IMR-90 (cell line): Measurements from ENCODE around the gene GALNT14. TPM values are rescaled to one million over a fixed set of nuclear protein-coding genes. Genes with fewer than 3 reads are reported as not detected.

ENCODE experiments used
- ATAC-seq: fragments of 200-7000 bp; cut with Tn5 transposase; 2 replicates; pipeline ENCODE4 v1.9.1; 2020; ENCODE audit warnings: low read depth, mild to moderate bottlenecking, moderate library complexity
- BruUV-seq: library from RNA; stranded (reverse); fragments of 400-500 nt; replicated peaks from 2 replicates; lab custom pipeline; 2021; lab: Mats Ljungman, UMichigan
- CTCF ChIA-PET: fragments of 300-600 bp; formaldehyde crosslinking; extraction: SDS; loops from one replicate; lab custom pipeline; 2021; ENCODE audit warnings: antibody characterized with exemption; lab: Yijun Ruan, JAX
- POLR2A ChIA-PET: fragments of 300-600 bp; sonication (Branson Sonifier 250); formaldehyde crosslinking; loops from one replicate; lab custom pipeline; 2022; ENCODE audit warnings: antibody characterized with exemption; ENCODE audit not compliant: unreplicated experiment; lab: Charles Lee
- DNase-seq: peaks from one replicate; pipeline ENCODE4 v3.0.0; 2013
- H2AFZ ChIP-seq: replicated peaks from 2 replicates; pipeline ENCODE3; 2013; ENCODE audit warnings: low read length, mild to moderate bottlenecking; ENCODE audit not compliant: poor library complexity
- H2AK5ac ChIP-seq: 2 replicates; pipeline ENCODE4 v1.6.1; 2013; ENCODE audit warnings: low read depth, low read length, inconsistent platforms
- H2AK9ac ChIP-seq: replicated peaks from 2 replicates; pipeline ENCODE3; 2013; ENCODE audit warnings: mild to moderate bottlenecking, low read depth, low read length, moderate library complexity; ENCODE audit not compliant: poor library complexity
- H2BK120ac ChIP-seq: 2 replicates; pipeline ENCODE4 v1.6.1; 2013; ENCODE audit warnings: low read depth, low read length, inconsistent platforms
- H2BK15ac ChIP-seq: 3 replicates; pipeline ENCODE4 v1.6.1; 2013; ENCODE audit warnings: low read depth, low read length, inconsistent platforms
- H2BK20ac ChIP-seq: 2 replicates; pipeline ENCODE4 v1.6.1; 2013; ENCODE audit warnings: low read depth, mild to moderate bottlenecking, inconsistent platforms, low read length, moderate library complexity
- H2BK5ac ChIP-seq: 2 replicates; pipeline ENCODE4 v1.6.1; 2013; ENCODE audit warnings: mild to moderate bottlenecking, low read depth, low read length, inconsistent platforms; ENCODE audit not compliant: poor library complexity, severe bottlenecking
- H3K14ac ChIP-seq: replicated peaks from 2 replicates; pipeline ENCODE4 v1.6.1; 2013; ENCODE audit warnings: low read depth, low read length, inconsistent platforms
- H3K18ac ChIP-seq: 2 replicates; pipeline ENCODE4 v1.6.1; 2013; ENCODE audit warnings: low read depth, low read length, control low read depth
- H3K23ac ChIP-seq: 2 replicates; pipeline ENCODE4 v1.6.1; 2013; ENCODE audit warnings: low read depth, low read length, inconsistent platforms
- H3K27ac ChIP-seq: 2 replicates; pipeline ENCODE4 v1.5.1; 2013; ENCODE audit warnings: mild to moderate bottlenecking, control low read depth, low read length; ENCODE audit not compliant: insufficient read depth
- H3K27me3 ChIP-seq: 2 replicates; pipeline ENCODE4 v1.6.1; 2013; ENCODE audit warnings: low read length; ENCODE audit not compliant: control insufficient read depth, insufficient read depth
- H3K36me3 ChIP-seq: 2 replicates; pipeline ENCODE4 v1.6.1; 2013; ENCODE audit warnings: low read length, mixed read lengths; ENCODE audit not compliant: control insufficient read depth, insufficient read depth
- H3K4ac ChIP-seq: 2 replicates; pipeline ENCODE4 v1.6.1; 2013; ENCODE audit warnings: low read depth, low read length, inconsistent platforms
- H3K4me1 ChIP-seq: 2 replicates; pipeline ENCODE4 v1.6.1; 2013; ENCODE audit warnings: low read length, mixed read lengths; ENCODE audit not compliant: control insufficient read depth, insufficient read depth
- H3K4me2 ChIP-seq: 2 replicates; pipeline ENCODE4 v1.6.1; 2013; ENCODE audit warnings: low read depth, mild to moderate bottlenecking, control low read depth, low read length, moderate library complexity
- H3K4me3 ChIP-seq: 2 replicates; pipeline ENCODE4 v1.5.1; 2013; ENCODE audit warnings: low read depth, mild to moderate bottlenecking, control low read depth, low read length, moderate library complexity; ENCODE audit not compliant: insufficient read depth
- H3K56ac ChIP-seq: 2 replicates; pipeline ENCODE4 v1.6.1; 2013; ENCODE audit warnings: low read length, inconsistent platforms; ENCODE audit not compliant: insufficient read depth; ENCODE audit errors: extremely low read depth
- H3K79me1 ChIP-seq, 2 experiments: 2 replicates each; pipeline ENCODE4 v1.6.1; 2013; ENCODE audit warnings: low read length in 2 of 2, inconsistent platforms in 1 of 2, low read depth in 1 of 2
- H3K9ac ChIP-seq: 2 replicates; pipeline ENCODE4 v1.6.1; 2013; ENCODE audit warnings: low read depth, low read length, control low read depth
- H3K9me1 ChIP-seq: 2 replicates; pipeline ENCODE4 v1.6.1; 2013; ENCODE audit warnings: low read length, inconsistent platforms; ENCODE audit not compliant: insufficient read depth
- H3K9me3 ChIP-seq: 2 replicates; pipeline ENCODE4 v1.6.1; 2013; ENCODE audit warnings: low read length; ENCODE audit not compliant: control insufficient read depth, insufficient read depth
- H4K20me1 ChIP-seq: 2 replicates; pipeline ENCODE4 v1.6.1; 2013; ENCODE audit warnings: low read length, inconsistent platforms; ENCODE audit not compliant: insufficient read depth
- H4K5ac ChIP-seq: 2 replicates; pipeline ENCODE4 v1.6.1; 2013; ENCODE audit warnings: mild to moderate bottlenecking, low read depth, low read length, control low read depth
- H4K8ac ChIP-seq, 2 experiments: 2 replicates each; pipeline ENCODE4 v1.6.1; 2013; ENCODE audit warnings: low read depth in 2 of 2, low read length in 2 of 2, control low read depth in 1 of 2, inconsistent platforms in 1 of 2
- H4K91ac ChIP-seq: 2 replicates; pipeline ENCODE4 v1.6.1; 2013; ENCODE audit warnings: low read depth, low read length, inconsistent platforms; ENCODE audit not compliant: insufficient read depth
- MAFK ChIP-seq: IDR thresholded peaks from 2 replicates; pipeline ENCODE4 v1.6.1; 2012; ENCODE audit warnings: low read depth, low read length, improper control_type of control experiment
- MAZ ChIP-seq: IDR thresholded peaks from 2 replicates; pipeline ENCODE4 v1.6.1; 2012; ENCODE audit warnings: low read depth, mild to moderate bottlenecking, low read length, improper control_type of control experiment, moderate library complexity, borderline replicate concordance
- MXI1 ChIP-seq: IDR thresholded peaks from 2 replicates; pipeline ENCODE4 v1.6.1; 2012; ENCODE audit warnings: low read depth, mild to moderate bottlenecking, low read length, moderate library complexity, borderline replicate concordance
- POLR2A ChIP-seq: IDR thresholded peaks from 2 replicates; pipeline ENCODE4 v1.6.1; 2012; ENCODE audit warnings: mild to moderate bottlenecking, low read depth, low read length
- RAD21 ChIP-seq: IDR thresholded peaks from 2 replicates; pipeline ENCODE4 v1.6.1; 2012; ENCODE audit warnings: low read length, improper control_type of control experiment
- RCOR1 ChIP-seq: IDR thresholded peaks from 2 replicates; pipeline ENCODE4 v1.6.1; 2012; ENCODE audit warnings: mild to moderate bottlenecking, low read length, improper control_type of control experiment; ENCODE audit not compliant: insufficient replicate concordance
- SMC3 ChIP-seq: fragments of 150-350 bp; IDR thresholded peaks from 2 replicates; pipeline ENCODE4 v1.6.1; 2016; ENCODE audit warnings: low read depth, mild to moderate bottlenecking, antibody characterized with exemption, low read length, moderate library complexity
- WGBS, 2 experiments: methylation state at CpG; one replicate each; pipeline versions ENCODE4 v1.1.5 to v1.1.7; 2013; ENCODE audit warnings: missing lambda C conversion rate in 2 of 2; ENCODE audit not compliant: insufficient read length in 1 of 2; ENCODE audit errors: extremely low coverage in 2 of 2; 5-methylcytosine and 5-hydroxymethylcytosine counted together
- dilution Hi-C: fragments of 300-500 bp; cut with HindIII; formaldehyde crosslinking; loops from one replicate; pipeline ENCODE4 v1.14.3; 2018; ENCODE audit warnings: low sequenced_read_pairs; ENCODE audit not compliant: unreplicated experiment
- in situ Hi-C: fragments of 300-500 bp; cut with MboI; formaldehyde crosslinking; loops from 3 replicates; pipeline ENCODE4 v1.14.3; 2019; ENCODE audit warnings: low sequenced_read_pairs, inconsistent platforms, mixed read lengths
- intact Hi-C: fragments of 100-400 bp; cut with micrococcal nuclease; formaldehyde crosslinking; loops from 2 replicates; pipeline ENCODE4 v1.10.0; 2022
- polyA plus RNA-seq, 3 experiments: library from polyadenylated mRNA; depleted of rRNA; stranded (reverse); fragments of >200 nt; gene quantifications; 2 replicates each; pipeline ENCODE4 v1.2.3, GENCODE V29; 2012; ENCODE audit warnings: low replicate concordance in 1 of 3
- total RNA-seq: library from RNA; depleted of rRNA; stranded (reverse); fragments of >200 nt; gene quantifications from 2 replicates; pipeline ENCODE4 v1.2.3, GENCODE V29; 2012

Gene GALNT14
- total and polyA plus RNA-seq, 2 of the 4 experiments (the other 2 are of a cell fraction) = 0.15 to 0.18 TPM

GRCh38 chr2:31168291-31168690 is 30.1 kb upstream of the GALNT14 start:
- Histone ChIP-seq H2AK5ac (no peak overlapping the region), H2AFZ (no peak overlapping the region), H4K91ac (no peak overlapping the region), H2AK9ac (no peak overlapping the region), H3K4ac (no peak overlapping the region), H4K20me1 (no peaks in the 10 kb centered on the region), H2BK20ac (no peak overlapping the region), H3K23ac (no peak overlapping the region), H2BK5ac (no peak overlapping the region), H3K56ac (no peak overlapping the region), H3K9me3 (no peaks in the 10 kb centered on the region), H3K4me1 (no peaks in the 10 kb centered on the region), H3K9ac (no peak overlapping the region), H3K4me3 (no peak overlapping the region), H3K36me3 (no peaks in the 10 kb centered on the region), H3K27me3 (peaks cover 5% of the 10 kb centered on the region; the same call in 1 of the 2 replicates), H4K8ac (no peak overlapping the region), H3K14ac (no peak overlapping the region), H3K27ac (no peak overlapping the region), H4K5ac (no peak overlapping the region), H3K9me1 (no peaks in the 10 kb centered on the region), H3K18ac (no peak overlapping the region), H2BK120ac (no peak overlapping the region), H3K79me1 (no peaks in the 10 kb centered on the region), H3K4me2 (no peak overlapping the region), H2BK15ac (no peak overlapping the region)
- CTCF ChIA-PET = interaction anchor here (1.0 kb wide), 1 partner anchor 165 kb away, joined by 3 read pairs; no protein-coding TSS in a partner anchor
- WGBS, 2 experiments = 90% methylated on average over 2 of the region's 6 CpGs; no CpG with 5 or more reads in 1 of the 2 experiments
- no TSS peak for BruUV-seq
- POLR2A ChIA-PET = no interaction called here
- dilution Hi-C loops = no loop called here
- DNase-seq = no peak
- no peak for ATAC-seq
- in situ Hi-C loops = loop anchor here (25.0 kb wide), 1 partner anchor 1006 kb away; no protein-coding TSS in a partner anchor
- TF ChIP-seq RCOR1 = no peak
- no peak for TF ChIP-seq MAFK
- no peak for TF ChIP-seq MXI1
- TF ChIP-seq MAZ = no peak
- TF ChIP-seq SMC3 = no peak
- TF ChIP-seq POLR2A = no peak
- TF ChIP-seq RAD21 = no peak
- intact Hi-C loops = no loop called here
